ENCODE data around the gene DCUN1D1.

- TF ChIP-seq, protein P1, sequence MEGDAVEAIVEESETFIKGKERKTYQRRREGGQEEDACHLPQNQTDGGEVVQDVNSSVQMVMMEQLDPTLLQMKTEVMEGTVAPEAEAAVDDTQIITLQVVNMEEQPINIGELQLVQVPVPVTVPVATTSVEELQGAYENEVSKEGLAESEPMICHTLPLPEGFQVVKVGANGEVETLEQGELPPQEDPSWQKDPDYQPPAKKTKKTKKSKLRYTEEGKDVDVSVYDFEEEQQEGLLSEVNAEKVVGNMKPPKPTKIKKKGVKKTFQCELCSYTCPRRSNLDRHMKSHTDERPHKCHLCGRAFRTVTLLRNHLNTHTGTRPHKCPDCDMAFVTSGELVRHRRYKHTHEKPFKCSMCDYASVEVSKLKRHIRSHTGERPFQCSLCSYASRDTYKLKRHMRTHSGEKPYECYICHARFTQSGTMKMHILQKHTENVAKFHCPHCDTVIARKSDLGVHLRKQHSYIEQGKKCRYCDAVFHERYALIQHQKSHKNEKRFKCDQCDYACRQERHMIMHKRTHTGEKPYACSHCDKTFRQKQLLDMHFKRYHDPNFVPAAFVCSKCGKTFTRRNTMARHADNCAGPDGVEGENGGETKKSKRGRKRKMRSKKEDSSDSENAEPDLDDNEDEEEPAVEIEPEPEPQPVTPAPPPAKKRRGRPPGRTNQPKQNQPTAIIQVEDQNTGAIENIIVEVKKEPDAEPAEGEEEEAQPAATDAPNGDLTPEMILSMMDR (IDR thresholded peaks at IDR 0.05; ENCODE audit: insufficient read depth, low read length, poor library complexity, severe bottlenecking) = no peak
- TF ChIP-seq EZH2phosphoT487 (conservative IDR thresholded peaks at IDR 0.05; ENCODE audit: low read length) = no peak
Observed at GRCh38 chr3:182910936-182911781, 69.2 kb downstream of the DCUN1D1 start.

Measured in SU-DHL-6 (cell line).